Endothelial cell of umbilical vein (primary cell): ENCODE measurements around the gene MED23. TPM values are rescaled to one million over a fixed set of nuclear protein-coding genes. Genes with fewer than 3 reads are reported as not detected.

Source experiments
- BruUV-seq: library from RNA; stranded (reverse); fragments of 400-500 nt; replicated peaks from 2 replicates; lab custom pipeline; 2021; lab: Mats Ljungman, UMichigan
- CTCF ChIA-PET: fragments of 300-600, 350-600 bp; sonication (Branson Sonifier 250); formaldehyde crosslinking; loops from one replicate; lab custom pipeline; 2021; ENCODE audit warnings: antibody characterized with exemption, inconsistent platforms; lab: Charles Lee
- POLR2A ChIA-PET: fragments of 300-600, 350-600 bp; sonication (Branson Sonifier 250); formaldehyde crosslinking; loops from one replicate; lab custom pipeline; 2021; ENCODE audit warnings: antibody characterized with exemption, inconsistent platforms; lab: Charles Lee
- DNase-seq: peaks from one replicate; pipeline ENCODE4 v3.0.0-alpha.2; 2011; ENCODE audit warnings: low read depth, low spot score
- FAIRE-seq: peaks from 2 replicates; lab custom pipeline; 2011; peaks lifted over from hg19 to GRCh38; lab: Jason Lieb, UNC
- H2AFZ ChIP-seq: 2 replicates; pipeline ENCODE4 v1.6.0; 2012; ENCODE audit warnings: low read depth, low read length, control low read depth, inconsistent platforms
- H3K27ac ChIP-seq: 2 replicates; pipeline ENCODE4 v1.5.1; 2011; ENCODE audit warnings: low read depth, mild to moderate bottlenecking, control low read depth, low read length, moderate library complexity; ENCODE audit not compliant: insufficient read depth
- H3K27me3 ChIP-seq, 2 experiments: 2 replicates each; pipeline versions ENCODE4 v1.6.0 to v1.6.1; 2011; ENCODE audit warnings: low read length in 2 of 2, mixed read lengths in 1 of 2; ENCODE audit not compliant: control insufficient read depth in 2 of 2, insufficient read depth in 2 of 2
- H3K36me3 ChIP-seq, 2 experiments: 2 replicates in 1 of 2; 3 replicates in 1 of 2; pipeline ENCODE4 v1.5.1; 2011; ENCODE audit warnings: low read length in 2 of 2, mild to moderate bottlenecking in 1 of 2, moderate library complexity in 1 of 2; ENCODE audit not compliant: control insufficient read depth in 2 of 2, insufficient read depth in 2 of 2; ENCODE audit errors: extremely low read depth in 1 of 2
- H3K4me1 ChIP-seq: 3 replicates; pipeline ENCODE4 v1.5.1; 2011; ENCODE audit warnings: mild to moderate bottlenecking, low read length; ENCODE audit not compliant: control insufficient read depth, insufficient read depth; ENCODE audit errors: extremely low read depth
- H3K4me2 ChIP-seq: 2 replicates; pipeline ENCODE4 v1.6.1; 2011; ENCODE audit warnings: low read length, control low read depth, mixed read lengths; ENCODE audit not compliant: insufficient read depth
- H3K4me3 ChIP-seq, 3 experiments: fragments of 200-600 bp in 1 of 3; sonication (generic), shearing (Covaris generic) in 1 of 3; replicated peaks in 1 of 3; 2 replicates each; pipeline ENCODE4 v1.5.1; 2011 to 2016; ENCODE audit warnings: control low read depth in 3 of 3, low read length in 3 of 3, mild to moderate bottlenecking in 2 of 3, inconsistent platforms in 1 of 3, low read depth in 1 of 3, moderate library complexity in 1 of 3; ENCODE audit not compliant: insufficient read depth in 1 of 3
- H3K79me2 ChIP-seq: 2 replicates; pipeline ENCODE4 v1.6.0; 2012; ENCODE audit warnings: low read length, inconsistent platforms; ENCODE audit not compliant: control insufficient read depth, insufficient read depth
- H3K9ac ChIP-seq: replicated peaks from 2 replicates; pipeline ENCODE3; 2011; ENCODE audit warnings: low read length, control low read depth; ENCODE audit not compliant: insufficient read depth; ENCODE audit errors: extremely low read depth
- H3K9me1 ChIP-seq: replicated peaks from 3 replicates; pipeline ENCODE4 v1.6.0; 2011; ENCODE audit warnings: mild to moderate bottlenecking, low read length; ENCODE audit not compliant: control insufficient read depth, insufficient read depth; ENCODE audit errors: extremely low read depth
- H3K9me3 ChIP-seq: replicated peaks from 2 replicates; pipeline ENCODE4 v1.5.1; 2012; ENCODE audit warnings: low read length, inconsistent platforms; ENCODE audit not compliant: control insufficient read depth, insufficient read depth
- H4K20me1 ChIP-seq: replicated peaks from 2 replicates; pipeline ENCODE3; 2011; ENCODE audit warnings: mild to moderate bottlenecking, low read length; ENCODE audit not compliant: control insufficient read depth, insufficient read depth; ENCODE audit errors: extremely low read depth
- CTCF ChIP-seq, 2 donors: IDR thresholded peaks; 1 replicate in 1 of 2; 2 replicates in 1 of 2; pipeline ENCODE4 v1.5.1; 2011; ENCODE audit warnings: low read length in 2 of 2, mild to moderate bottlenecking in 2 of 2, moderate library complexity in 2 of 2, control low read depth in 1 of 2, inconsistent platforms in 1 of 2, low read depth in 1 of 2; ENCODE audit not compliant: insufficient read depth in 1 of 2; ENCODE audit errors: extremely low read depth in 1 of 2
- EZH2 ChIP-seq: IDR thresholded peaks from 2 replicates; pipeline ENCODE4 v1.6.1; 2012; ENCODE audit warnings: borderline replicate concordance, low read depth, mild to moderate bottlenecking, moderate library complexity, low read length, inconsistent platforms; ENCODE audit not compliant: severe bottlenecking
- FOS ChIP-seq: IDR thresholded peaks from 2 replicates; pipeline ENCODE4 v1.6.1; 2011; ENCODE audit warnings: mild to moderate bottlenecking, low read length, moderate library complexity, borderline replicate concordance; ENCODE audit not compliant: insufficient read depth
- GATA2 ChIP-seq: IDR thresholded peaks from 2 replicates; pipeline ENCODE4 v1.7.0; 2011; ENCODE audit warnings: low read depth, mild to moderate bottlenecking, moderate library complexity, mixed read lengths, low read length; ENCODE audit not compliant: insufficient read length, insufficient read depth
- JUN ChIP-seq: IDR thresholded peaks from 2 replicates; pipeline ENCODE4 v1.6.1; 2011; ENCODE audit warnings: borderline replicate concordance, low read depth; ENCODE audit not compliant: insufficient read length, insufficient read depth
- MYC ChIP-seq: IDR thresholded peaks from one replicate; pipeline ENCODE4 v1.6.1; 2011; ENCODE audit warnings: mild to moderate bottlenecking, low read depth, low read length
- POLR2A ChIP-seq: IDR thresholded peaks from 2 replicates; pipeline ENCODE4 v1.6.1; 2012; ENCODE audit warnings: low read depth, mild to moderate bottlenecking, control low read depth, low read length
- POLR2AphosphoS5 ChIP-seq: IDR thresholded peaks from 2 replicates; pipeline ENCODE4 v1.6.1; 2012; ENCODE audit warnings: low read depth, mild to moderate bottlenecking, control low read depth, low read length, moderate library complexity; ENCODE audit not compliant: insufficient read depth
- dilution Hi-C: fragments of 300-500 bp; cut with MboI; formaldehyde crosslinking; loops from one replicate; pipeline ENCODE4 v1.15.0; 2019; ENCODE audit warnings: low sequenced_read_pairs; ENCODE audit not compliant: extremely low pct_ligation_motif_present
- intact Hi-C: fragments of 100-400 bp; cut with micrococcal nuclease; formaldehyde crosslinking; loops from one replicate; pipeline ENCODE4 v1.10.0; 2022
- polyA plus RNA-seq, 4 experiments: library from polyadenylated mRNA; depleted of rRNA in 3 of 4; stranded (reverse) in 3 of 4; unstranded in 1 of 4; fragments of >200 nt; gene quantifications; 2 replicates each; pipeline versions ENCODE4 v1.2.1 to v1.2.3, GENCODE V29; 2011 to 2012; ENCODE audit warnings: missing spikeins in 1 of 4
- total RNA-seq: library from RNA; stranded (reverse); gene quantifications from 2 replicates; pipeline ENCODE4 v1.2.3, GENCODE V29; 2021
- TF ChIP-seq, protein P1 (sequence below): IDR thresholded peaks from 2 replicates; pipeline ENCODE4 v1.6.1; 2011; ENCODE audit not compliant: insufficient read depth, insufficient read length

Gene MED23
- total and polyA plus RNA-seq, 2 donors (not counting 3 experiments of a cell fraction or from before 2014, with no cell fraction given) = 17.9 to 29.5 TPM

DNA sequence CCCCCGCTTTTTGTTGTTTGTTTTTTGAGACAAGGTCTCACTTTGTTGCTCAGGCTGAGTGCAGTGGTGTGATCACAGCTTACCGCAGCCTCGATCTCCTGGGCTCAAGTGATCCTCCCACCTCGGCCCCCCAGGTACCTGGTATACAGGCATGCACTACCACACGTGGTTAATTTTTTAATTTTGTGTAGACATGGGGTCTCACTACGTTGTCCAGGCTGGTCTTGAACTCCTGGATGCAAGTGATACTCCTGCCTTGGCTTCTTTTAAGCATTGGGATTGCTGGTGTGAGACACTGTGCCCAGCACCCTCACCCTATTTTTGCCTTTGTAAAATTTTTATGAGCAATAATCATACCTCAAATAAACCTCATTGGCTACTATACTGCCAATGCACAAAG lies 14.5 kb upstream of the MED23 start:
- Histone ChIP-seq H4K20me1 (no peaks in the 10 kb centered on the region), H3K27me3 (peaks cover 2 to 8% of the 10 kb centered on the region in 2 experiments), H3K36me3 (no peaks in the 10 kb centered on the region), H3K4me1 (no peaks in the 10 kb centered on the region), H2AFZ (no peak overlapping the region), H3K9ac (no peak overlapping the region), H3K9me1 (no peaks in the 10 kb centered on the region), H3K4me3 (no peak overlapping the region), H3K27ac (no peak overlapping the region), H3K79me2 (no peaks in the 10 kb centered on the region), H3K4me2 (no peak overlapping the region), H3K9me3 (no peaks in the 10 kb centered on the region)
- FAIRE-seq = no peak
- dilution Hi-C loops = no loop called here
- no TSS peak for BruUV-seq
- intact Hi-C loops = no loop called here
- CTCF ChIA-PET = no interaction called here
- TF ChIP-seq CTCF (IDR thresholded peaks at IDR 0.05; ENCODE audit: extremely low read depth in 1 of 2, insufficient read depth in 1 of 2, low read depth in 1 of 2, low read length in 2 of 2) (no peak), FOS (no peak), POLR2A (no peak)
- no peak for DNase-seq
- POLR2A ChIA-PET = no interaction called here

DNA sequence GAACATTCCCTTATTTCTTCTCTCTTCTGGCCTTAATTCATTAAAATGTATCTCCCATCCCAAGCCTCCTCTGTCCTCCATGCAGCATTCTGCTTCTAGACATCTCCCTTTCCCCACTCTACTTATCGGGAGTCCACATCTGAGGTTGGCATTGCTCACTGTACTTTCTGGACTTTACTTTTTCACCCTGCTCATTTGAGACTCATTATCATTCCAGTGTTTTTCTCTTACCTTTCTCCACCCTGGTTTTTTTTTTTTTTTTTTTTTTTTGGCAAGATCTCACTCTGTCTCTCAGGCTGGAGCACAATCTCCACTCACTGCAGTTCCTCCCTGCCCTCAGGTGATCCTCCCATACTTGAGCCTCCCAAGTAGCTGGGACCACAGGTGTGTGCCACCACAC lies 13.5 kb upstream of the MED23 start:
- H3K36me3 ChIP-seq = no peaks in the 10 kb centered on the region
- TF ChIP-seq GATA2 (no peak), EZH2 (no peak), FOS (no peak), MYC (no peak), JUN (no peak), POLR2AphosphoS5 (no peak), POLR2A (no peak), CTCF (IDR thresholded peaks at IDR 0.05; ENCODE audit: extremely low read depth in 1 of 2, insufficient read depth in 1 of 2, low read depth in 1 of 2, low read length in 2 of 2) (no peak)
- TF ChIP-seq, protein P1, sequence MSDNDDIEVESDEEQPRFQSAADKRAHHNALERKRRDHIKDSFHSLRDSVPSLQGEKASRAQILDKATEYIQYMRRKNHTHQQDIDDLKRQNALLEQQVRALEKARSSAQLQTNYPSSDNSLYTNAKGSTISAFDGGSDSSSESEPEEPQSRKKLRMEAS = no peak
- H3K4me1 ChIP-seq = no peaks in the 10 kb centered on the region
- no peak overlapping the region for H2AFZ ChIP-seq
- H4K20me1 ChIP-seq = no peaks in the 10 kb centered on the region
- H3K4me2 ChIP-seq = no peak overlapping the region
- no peak overlapping the region for H3K4me3 ChIP-seq
- no peak for FAIRE-seq
- ChIA-PET POLR2A (no interaction called here), CTCF (no interaction called here)
- H3K27ac ChIP-seq = no peak overlapping the region
- no peaks in the 10 kb centered on the region for H3K9me3 ChIP-seq
- DNase-seq = no peak
- peaks cover 2 to 16% of the 10 kb centered on the region in 2 experiments for H3K27me3 ChIP-seq
- no peaks in the 10 kb centered on the region for H3K9me1 ChIP-seq
- no peak overlapping the region for H3K9ac ChIP-seq
- no TSS peak for BruUV-seq
- dilution Hi-C loops (no loop called here), intact Hi-C loops (no loop called here)
- H3K79me2 ChIP-seq = no peaks in the 10 kb centered on the region
